ENCODE measurements around the gene MFAP3L. TPM values are rescaled to one million over a fixed set of nuclear protein-coding genes. Genes with fewer than 3 reads are reported as not detected.
"Not testable (repeated sequence)": the region's sequence is repeated elsewhere in the genome, so short reads cannot be mapped to it uniquely, and the experiment has no call there.

The MFAP3L gene
- polyA plus RNA-seq, 1 experiment: 9.4 TPM

GRCh38 chr4:169956091-169956843 is 69.9 kb downstream of the MFAP3L start:
- no peak for DNase-seq (ENCODE audit: low read depth)
- H3K4me3 ChIP-seq (ENCODE audit: low read depth, low read length): no peak overlapping the region
- CTCF ChIA-PET: no interaction called here
- no peaks in the 10 kb centered on the region for H3K36me3 ChIP-seq (ENCODE audit: control insufficient read depth, insufficient read depth, low read length)
- POLR2A ChIA-PET: no interaction called here
- no peak for TF ChIP-seq CTCF (IDR thresholded peaks at IDR 0.05; ENCODE audit: insufficient read depth, low read depth, low read length)
- no peaks in the 10 kb centered on the region for H3K27me3 ChIP-seq (ENCODE audit: control insufficient read depth, insufficient read depth, low read length)

DNA sequence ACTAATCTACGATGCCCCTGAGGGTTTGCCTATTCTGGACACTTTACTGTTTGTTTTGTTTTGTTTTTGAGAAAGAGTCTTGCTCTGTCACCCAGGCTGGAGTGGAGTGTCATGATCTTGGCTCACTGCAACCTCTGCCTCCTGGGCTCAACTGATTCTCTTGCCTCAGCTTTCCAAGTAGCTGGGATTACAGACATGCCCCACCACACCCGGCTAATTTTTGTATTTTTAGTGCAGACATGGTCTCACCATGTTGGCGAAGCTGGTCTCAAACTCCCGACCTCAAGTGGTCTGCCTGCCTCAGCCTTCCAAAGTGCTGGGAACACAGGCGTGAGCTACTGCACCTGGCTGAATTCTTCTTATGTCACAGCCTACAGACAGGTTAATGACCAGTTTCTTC is 70.7 kb downstream of the MFAP3L start:
- no peak for DNase-seq (ENCODE audit: low read depth)
- CTCF ChIA-PET: no interaction called here
- TF ChIP-seq CTCF (IDR thresholded peaks at IDR 0.05; ENCODE audit: insufficient read depth, low read depth, low read length): no peak
- no peak overlapping the region for H3K4me3 ChIP-seq (ENCODE audit: low read depth, low read length)
- no peaks in the 10 kb centered on the region for H3K27me3 ChIP-seq (ENCODE audit: control insufficient read depth, insufficient read depth, low read length)
- POLR2A ChIA-PET: no interaction called here
- no peaks in the 10 kb centered on the region for H3K36me3 ChIP-seq (ENCODE audit: control insufficient read depth, insufficient read depth, low read length)

DNA sequence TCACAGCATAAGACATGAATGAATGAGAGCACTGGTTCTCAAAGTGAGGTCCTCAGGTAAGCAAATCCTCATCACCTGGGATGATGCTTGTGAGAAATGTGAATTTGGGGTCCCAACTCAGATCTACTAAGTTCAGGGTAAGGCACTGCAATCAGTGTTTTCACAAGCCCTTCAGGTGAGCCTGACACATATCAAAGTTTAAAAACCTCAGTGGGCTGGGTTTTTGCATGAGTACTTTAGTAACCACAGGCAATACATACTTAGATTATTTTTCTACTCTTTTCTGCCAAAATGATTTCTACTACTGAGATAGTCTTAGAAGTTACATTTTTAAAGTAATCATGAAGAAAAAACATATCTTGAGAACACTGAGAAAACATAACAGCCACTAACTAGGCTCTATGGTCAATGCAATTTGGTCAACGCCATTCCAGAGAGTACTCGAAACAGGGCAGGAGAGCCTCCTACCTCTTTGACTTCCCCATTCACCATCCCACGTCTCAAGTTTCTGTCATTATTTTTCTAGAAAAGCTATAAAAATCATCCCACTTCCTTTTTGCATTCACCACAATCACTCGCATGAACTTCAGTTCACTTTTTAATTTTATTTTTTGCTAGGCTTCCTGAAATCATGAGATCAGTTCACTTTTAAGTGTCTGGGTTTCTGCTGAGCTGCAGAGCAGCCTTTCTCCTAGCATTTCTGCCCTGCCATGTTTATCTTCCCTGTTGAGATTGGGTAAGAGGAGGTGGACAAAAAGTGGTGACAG is 73.8 kb downstream of the MFAP3L start:
- Histone ChIP-seq H3K27me3 (ENCODE audit: control insufficient read depth, insufficient read depth, low read length) (no peaks in the 10 kb centered on the region), H3K36me3 (ENCODE audit: control insufficient read depth, insufficient read depth, low read length) (no peaks in the 10 kb centered on the region), H3K4me3 (ENCODE audit: low read depth, low read length) (no peak overlapping the region)
- POLR2A ChIA-PET: no interaction called here
- no peak for TF ChIP-seq CTCF (IDR thresholded peaks at IDR 0.05; ENCODE audit: insufficient read depth, low read depth, low read length)
- CTCF ChIA-PET: no interaction called here
- DNase-seq (ENCODE audit: low read depth): no peak

- DNase-seq (ENCODE audit: low read depth): no peak
- Histone ChIP-seq H3K4me3 (ENCODE audit: low read depth, low read length) (no peak overlapping the region), H3K27me3 (ENCODE audit: control insufficient read depth, insufficient read depth, low read length) (no peaks in the 10 kb centered on the region), H3K36me3 (ENCODE audit: control insufficient read depth, insufficient read depth, low read length) (no peaks in the 10 kb centered on the region)
- CTCF ChIA-PET: no interaction called here
- no peak for TF ChIP-seq CTCF (IDR thresholded peaks at IDR 0.05; ENCODE audit: insufficient read depth, low read depth, low read length)
- POLR2A ChIA-PET: no interaction called here
Measured at GRCh38 chr4:169948271-169948670, 77.9 kb downstream of the MFAP3L start.

DNA sequence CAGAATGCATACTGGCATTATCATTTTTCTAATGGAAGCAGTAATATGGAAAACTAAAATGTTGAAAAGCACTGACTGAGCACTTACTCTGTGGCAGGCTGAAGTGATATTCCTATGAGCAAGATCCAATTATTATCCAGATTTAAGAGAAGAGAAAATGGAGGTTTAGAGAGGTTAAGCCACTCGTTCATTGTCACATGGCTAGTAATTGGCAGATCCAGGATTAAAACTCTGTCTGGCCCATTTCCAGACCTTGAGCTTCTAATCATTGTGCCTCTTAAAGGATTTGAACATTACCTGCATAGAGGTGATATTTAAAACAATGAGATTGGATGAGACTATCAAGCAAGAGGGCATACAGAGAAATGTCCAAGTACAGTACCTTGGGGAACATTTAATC is 80.6 kb downstream of the MFAP3L start:
- no peak overlapping the region for H3K4me3 ChIP-seq (ENCODE audit: low read depth, low read length)
- POLR2A ChIA-PET: no interaction called here
- no peaks in the 10 kb centered on the region for H3K27me3 ChIP-seq (ENCODE audit: control insufficient read depth, insufficient read depth, low read length)
- no peak for DNase-seq (ENCODE audit: low read depth)
- CTCF ChIA-PET: no interaction called here
- TF ChIP-seq CTCF (IDR thresholded peaks at IDR 0.05; ENCODE audit: insufficient read depth, low read depth, low read length): no peak
- no peaks in the 10 kb centered on the region for H3K36me3 ChIP-seq (ENCODE audit: control insufficient read depth, insufficient read depth, low read length)

GRCh38 chr4:169943601-169944000 is 82.6 kb downstream of the MFAP3L start:
- H3K36me3 ChIP-seq (ENCODE audit: control insufficient read depth, insufficient read depth, low read length); DNase-seq (ENCODE audit: low read depth); H3K4me3 ChIP-seq (ENCODE audit: low read depth, low read length); CTCF ChIA-PET; POLR2A ChIA-PET; H3K27me3 ChIP-seq (ENCODE audit: control insufficient read depth, insufficient read depth, low read length): not testable (repeated sequence)
